Uterus (tissue), 2 donors: ENCODE data around the gene ATXN7L1.

Experiments
- POLR2A ChIP-seq, 2 donors: fragments of 450-650 bp; IDR thresholded peaks; one replicate each; pipeline ENCODE4 v1.6.1; 2016; ENCODE audit warnings: antibody characterized with exemption in 2 of 2, mild to moderate bottlenecking in 1 of 2, moderate library complexity in 1 of 2
- TF ChIP-seq, protein P1 (sequence below), 4 experiments: fragments of 200-600 bp in 2 of 4; fragments of 450-650 bp in 2 of 4; sonication (generic) in 2 of 4; IDR thresholded peaks; one replicate each; pipeline ENCODE4 v1.5.1; 2016 to 2019; ENCODE audit warnings: antibody characterized with exemption in 4 of 4, mild to moderate bottlenecking in 2 of 4, moderate library complexity in 1 of 4

DNA sequence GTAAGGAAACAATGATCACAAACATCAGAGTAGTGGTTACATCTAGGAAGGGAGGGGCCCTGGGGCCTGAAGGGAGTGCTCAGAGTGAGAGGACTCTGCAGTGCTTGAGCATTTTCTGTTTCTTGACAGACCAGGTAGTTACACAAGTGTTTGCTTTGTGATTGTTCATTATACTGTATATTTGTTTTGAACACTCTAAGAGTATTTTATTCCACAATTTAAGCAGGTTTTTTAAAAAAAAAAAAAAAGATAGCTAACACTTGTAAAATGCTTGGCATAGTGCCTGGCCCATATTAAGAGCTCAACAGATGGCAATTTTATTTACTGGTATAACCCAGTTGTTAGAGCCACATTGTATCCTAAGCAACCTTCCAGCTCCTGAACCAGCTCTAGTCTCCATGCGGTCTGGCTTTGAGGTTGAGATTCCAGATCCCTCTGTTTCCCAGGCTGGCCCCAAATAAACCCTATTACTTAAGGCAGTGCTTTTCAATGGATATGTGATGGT, 20.1 kb upstream of the ATXN7L1 start:
- TF ChIP-seq POLR2A (IDR thresholded peaks at IDR 0.05), result no peak
- TF ChIP-seq, protein P1, sequence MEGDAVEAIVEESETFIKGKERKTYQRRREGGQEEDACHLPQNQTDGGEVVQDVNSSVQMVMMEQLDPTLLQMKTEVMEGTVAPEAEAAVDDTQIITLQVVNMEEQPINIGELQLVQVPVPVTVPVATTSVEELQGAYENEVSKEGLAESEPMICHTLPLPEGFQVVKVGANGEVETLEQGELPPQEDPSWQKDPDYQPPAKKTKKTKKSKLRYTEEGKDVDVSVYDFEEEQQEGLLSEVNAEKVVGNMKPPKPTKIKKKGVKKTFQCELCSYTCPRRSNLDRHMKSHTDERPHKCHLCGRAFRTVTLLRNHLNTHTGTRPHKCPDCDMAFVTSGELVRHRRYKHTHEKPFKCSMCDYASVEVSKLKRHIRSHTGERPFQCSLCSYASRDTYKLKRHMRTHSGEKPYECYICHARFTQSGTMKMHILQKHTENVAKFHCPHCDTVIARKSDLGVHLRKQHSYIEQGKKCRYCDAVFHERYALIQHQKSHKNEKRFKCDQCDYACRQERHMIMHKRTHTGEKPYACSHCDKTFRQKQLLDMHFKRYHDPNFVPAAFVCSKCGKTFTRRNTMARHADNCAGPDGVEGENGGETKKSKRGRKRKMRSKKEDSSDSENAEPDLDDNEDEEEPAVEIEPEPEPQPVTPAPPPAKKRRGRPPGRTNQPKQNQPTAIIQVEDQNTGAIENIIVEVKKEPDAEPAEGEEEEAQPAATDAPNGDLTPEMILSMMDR (IDR thresholded peaks at IDR 0.05), result no peak
